ES-I3 (cell line): ENCODE data around the gene IL4.

ENCODE experiments used
- H3K36me3 ChIP-seq: 2 replicates; pipeline ENCODE4 v1.6.1; 2013; ENCODE audit warnings: mild to moderate bottlenecking, low read length, control low read depth, moderate library complexity; ENCODE audit not compliant: insufficient read depth
- H3K4me1 ChIP-seq: 2 replicates; pipeline ENCODE4 v1.6.1; 2013; ENCODE audit warnings: mild to moderate bottlenecking, control low read depth, low read length; ENCODE audit not compliant: insufficient read depth
- H3K9ac ChIP-seq: 2 replicates; pipeline ENCODE4 v1.6.1; 2013; ENCODE audit warnings: low read depth, mild to moderate bottlenecking, low read length, moderate library complexity
- H3K9me3 ChIP-seq: 2 replicates; pipeline ENCODE4 v1.6.1; 2013; ENCODE audit warnings: mild to moderate bottlenecking, low read length, moderate library complexity; ENCODE audit not compliant: control insufficient read depth, insufficient read depth

The IL4 gene

DNA sequence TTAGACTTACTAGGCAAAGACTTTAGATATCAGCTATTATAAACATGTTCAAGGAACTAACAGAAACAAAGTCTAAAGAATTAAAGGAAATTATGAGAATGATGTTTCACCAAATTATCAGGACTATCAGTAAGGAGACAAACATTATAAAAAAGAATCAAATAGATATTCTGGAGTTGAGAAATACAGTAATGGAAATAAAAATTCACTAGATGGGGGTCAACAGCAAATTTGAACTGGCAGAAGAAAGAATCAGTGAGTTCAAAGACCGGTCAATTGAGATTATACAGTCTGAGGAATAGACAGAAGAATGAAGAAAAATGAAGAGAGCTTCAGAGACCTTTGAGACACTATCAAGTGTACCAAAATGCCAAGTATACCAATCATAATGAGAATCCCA, 25.4 kb upstream of the IL4 start:
- Histone ChIP-seq H3K9ac (no peak overlapping the region), H3K9me3 (no peaks in the 10 kb centered on the region; the same call in 1 of the 2 replicates), H3K36me3 (no peaks in the 10 kb centered on the region; the same call in 1 of the 2 replicates), H3K4me1 (peaks cover 6% of the 10 kb centered on the region; the same call in 1 of the 2 replicates)

GRCh38 chr5:132651838-132652469, 21.8 kb upstream of the IL4 start:
- H3K9ac ChIP-seq: no peak overlapping the region
- no peaks in the 10 kb centered on the region for H3K36me3 ChIP-seq
- no peaks in the 10 kb centered on the region for H3K9me3 ChIP-seq
- H3K4me1 ChIP-seq: no peaks in the 10 kb centered on the region

- H3K9me3 ChIP-seq: no peaks in the 10 kb centered on the region
- H3K4me1 ChIP-seq: no peaks in the 10 kb centered on the region
- H3K36me3 ChIP-seq: no peaks in the 10 kb centered on the region
- H3K9ac ChIP-seq: no peak overlapping the region
Observed at GRCh38 chr5:132653716-132654115, 20.1 kb upstream of the IL4 start.

- Histone ChIP-seq H3K9me3 (no peaks in the 10 kb centered on the region), H3K4me1 (no peaks in the 10 kb centered on the region), H3K36me3 (no peaks in the 10 kb centered on the region), H3K9ac (peak overlapping the region; percentile 49; the same call in 1 of the 2 replicates)
Observed at GRCh38 chr5:132655821-132656773, 17.7 kb upstream of the IL4 start.

- no peaks in the 10 kb centered on the region for H3K9me3 ChIP-seq
- no peaks in the 10 kb centered on the region for H3K36me3 ChIP-seq
- H3K9ac ChIP-seq: peak overlapping the region; percentile 49; the same call in 1 of the 2 replicates
- no peaks in the 10 kb centered on the region for H3K4me1 ChIP-seq
Observed at GRCh38 chr5:132656774-132657355, 16.9 kb upstream of the IL4 start.

GRCh38 chr5:132657676-132658380, 16.0 kb upstream of the IL4 start, which contains the start of gene IL13:
TSS of gene IL13 (plus strand) at chr5:132658173. CDS start at chr5:132658187, 14 bp downstream.
- H3K4me1 ChIP-seq: no peaks in the 10 kb centered on the region

GRCh38 chr5:132658381-132659302, 15.1 kb upstream of the IL4 start:
- H3K9ac ChIP-seq: no peak overlapping the region
- no peaks in the 10 kb centered on the region for H3K9me3 ChIP-seq
- H3K4me1 ChIP-seq: no peaks in the 10 kb centered on the region
- H3K36me3 ChIP-seq: no peaks in the 10 kb centered on the region

More at GRCh38 chr5:132657676-132658380, 16.0 kb upstream of the IL4 start, which contains the start of gene IL13:
- Histone ChIP-seq H3K9me3 (no peaks in the 10 kb centered on the region), H3K9ac (no peak within 1 kb of the TSS), H3K36me3 (no peaks in the 10 kb centered on the region)

DNA sequence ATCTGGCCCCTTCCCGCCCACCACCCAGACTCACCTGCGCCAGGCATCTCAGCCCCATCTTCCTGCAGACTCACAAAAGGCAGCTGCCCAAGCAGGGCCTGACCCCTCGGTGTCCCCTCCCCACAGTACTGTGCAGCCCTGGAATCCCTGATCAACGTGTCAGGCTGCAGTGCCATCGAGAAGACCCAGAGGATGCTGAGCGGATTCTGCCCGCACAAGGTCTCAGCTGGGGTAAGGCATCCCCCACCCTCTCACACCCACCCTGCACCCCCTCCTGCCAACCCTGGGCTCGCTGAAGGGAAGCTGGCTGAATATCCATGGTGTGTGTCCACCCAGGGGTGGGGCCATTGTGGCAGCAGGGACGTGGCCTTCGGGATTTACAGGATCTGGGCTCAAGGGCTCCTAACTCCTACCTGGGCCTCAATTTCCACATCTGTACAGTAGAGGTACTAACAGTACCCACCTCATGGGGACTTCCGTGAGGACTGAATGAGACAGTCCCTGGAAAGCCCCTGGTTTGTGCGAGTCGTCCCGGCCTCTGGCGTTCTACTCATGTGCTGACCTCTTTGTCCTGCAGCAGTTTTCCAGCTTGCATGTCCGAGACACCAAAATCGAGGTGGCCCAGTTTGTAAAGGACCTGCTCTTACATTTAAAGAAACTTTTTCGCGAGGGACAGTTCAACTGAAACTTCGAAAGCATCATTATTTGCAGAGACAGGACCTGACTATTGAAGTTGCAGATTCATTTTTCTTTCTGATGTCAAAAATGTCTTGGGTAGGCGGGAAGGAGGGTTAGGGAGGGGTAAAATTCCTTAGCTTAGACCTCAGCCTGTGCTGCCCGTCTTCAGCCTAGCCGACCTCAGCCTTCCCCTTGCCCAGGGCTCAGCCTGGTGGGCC, 13.9 kb upstream of the IL4 start:
- Histone ChIP-seq H3K9me3 (no peaks in the 10 kb centered on the region), H3K36me3 (no peaks in the 10 kb centered on the region), H3K4me1 (no peaks in the 10 kb centered on the region), H3K9ac (no peak overlapping the region)

DNA sequence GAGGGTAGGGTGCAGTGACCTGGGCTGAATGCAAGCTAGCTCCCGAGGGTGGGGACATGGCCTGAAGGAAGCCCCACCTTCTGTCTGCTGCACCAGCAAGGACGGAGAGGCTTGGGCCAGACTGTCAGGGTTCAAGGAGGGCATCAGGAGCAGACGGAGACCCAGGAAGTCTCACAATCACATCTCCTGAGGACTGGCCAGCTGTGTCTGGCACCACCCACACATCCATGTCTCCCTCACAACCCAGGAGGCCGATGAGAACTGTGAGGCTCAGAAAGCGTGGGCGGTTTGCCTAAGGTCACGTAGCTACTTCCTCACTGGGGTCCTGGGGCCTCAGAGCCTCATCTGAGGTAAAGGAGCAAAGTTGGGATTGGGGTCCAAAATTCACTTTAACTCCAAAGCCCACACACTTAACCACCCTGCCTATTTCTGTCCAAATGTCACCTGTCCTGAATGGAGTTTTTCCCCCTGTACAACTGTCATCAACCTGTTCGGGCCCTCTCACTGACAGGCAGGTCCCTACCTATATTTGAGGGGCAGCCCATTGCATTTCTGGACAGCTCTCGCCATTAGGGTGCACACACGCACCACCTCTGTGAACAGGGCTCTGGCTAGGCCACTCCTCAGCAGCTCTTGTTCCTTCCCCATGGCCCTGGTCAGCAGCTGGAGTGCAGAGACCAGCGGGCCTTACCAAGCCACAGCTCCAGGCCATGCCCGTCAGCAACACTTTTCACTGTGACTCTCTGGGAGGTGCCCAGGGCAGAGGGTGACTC, 12.4 kb upstream of the IL4 start:
- Histone ChIP-seq H3K9ac (no peak overlapping the region), H3K4me1 (no peaks in the 10 kb centered on the region)

DNA sequence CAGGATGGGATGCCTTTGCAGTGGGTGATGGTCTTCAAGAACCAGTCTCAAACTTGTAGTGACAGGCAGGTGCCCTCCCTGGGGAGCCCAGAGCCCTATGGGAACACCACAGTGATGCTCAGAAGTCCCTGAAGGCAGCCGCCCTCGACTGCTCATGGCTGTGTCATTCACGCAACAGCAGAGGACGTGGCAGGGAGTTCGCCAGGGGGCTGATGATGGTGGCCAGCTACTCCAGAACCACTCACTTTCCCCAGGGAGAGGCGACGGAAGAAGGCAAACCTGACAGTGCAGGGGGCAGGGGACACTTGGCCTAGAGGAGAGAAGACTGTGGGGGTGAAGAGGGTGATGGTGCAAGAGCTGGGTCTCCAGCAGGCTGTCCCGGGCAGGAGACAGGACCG, 11.8 kb upstream of the IL4 start:
- H3K36me3 ChIP-seq: no peaks in the 10 kb centered on the region
- H3K9me3 ChIP-seq: no peaks in the 10 kb centered on the region
- no peaks in the 10 kb centered on the region for H3K4me1 ChIP-seq
- no peak overlapping the region for H3K9ac ChIP-seq

More for the DNA sequence above, 12.4 kb upstream of the IL4 start:
- Histone ChIP-seq H3K9me3 (no peaks in the 10 kb centered on the region), H3K36me3 (no peaks in the 10 kb centered on the region)

GRCh38 chr5:132662925-132663770, 10.6 kb upstream of the IL4 start:
- Histone ChIP-seq H3K36me3 (no peaks in the 10 kb centered on the region), H3K9ac (no peak overlapping the region), H3K4me1 (peaks cover 2% of the 10 kb centered on the region; the same call in 1 of the 2 replicates), H3K9me3 (no peaks in the 10 kb centered on the region)
